HEK293 (cell line): ENCODE measurements around the gene MAPK12.

Experiments
- CTCF ChIA-PET: fragments of 350-600 bp; formaldehyde crosslinking; extraction: SDS; loops from one replicate; lab custom pipeline; 2021; ENCODE audit warnings: antibody characterized with exemption; lab: Yijun Ruan, JAX
- POLR2A ChIA-PET: fragments of 300-600 bp; formaldehyde crosslinking; extraction: SDS; loops from one replicate; lab custom pipeline; 2020; ENCODE audit warnings: antibody characterized with exemption, inconsistent platforms; lab: Yijun Ruan, JAX
- H3K27ac ChIP-seq: fragments of 200-500 bp; sonication (Bioruptor generic); 2 replicates; pipeline ENCODE4 v1.5.1; 2014; ENCODE audit warnings: low read depth, low read length, control low read depth, inconsistent platforms; ENCODE audit errors: extremely low read depth
- H3K36me3 ChIP-seq, 2 experiments: fragments of 200-500 bp in 1 of 2; sonication (Bioruptor generic) in 1 of 2; 1 replicate in 1 of 2; 2 replicates in 1 of 2; pipeline ENCODE4 v1.5.1; 2014 to 2017; ENCODE audit warnings: inconsistent platforms in 2 of 2, low read length in 2 of 2; ENCODE audit not compliant: control insufficient read depth in 2 of 2, insufficient read depth in 1 of 2
- H3K4me1 ChIP-seq: fragments of 200-500 bp; sonication (Bioruptor generic); 2 replicates; pipeline ENCODE4 v1.5.1; 2014; ENCODE audit warnings: mild to moderate bottlenecking, low read length, inconsistent platforms; ENCODE audit not compliant: control insufficient read depth, insufficient read depth
- H3K4me3 ChIP-seq: 2 replicates; pipeline ENCODE4 v1.5.1; 2011; ENCODE audit warnings: low read depth, mild to moderate bottlenecking, control low read depth, low read length, moderate library complexity
- H3K9me3 ChIP-seq: fragments of 200-500 bp; sonication (Bioruptor generic); 2 replicates; pipeline ENCODE4 v1.5.1; 2014; ENCODE audit warnings: low read depth, low read length, inconsistent platforms; ENCODE audit not compliant: control insufficient read depth, insufficient read depth
- AEBP2 ChIP-seq: fragments of 450-650 bp; formaldehyde crosslinking; IDR thresholded peaks from 2 replicates; pipeline ENCODE4 v1.5.1; 2016; ENCODE audit warnings: missing biosample characterization, missing genetic modification characterization, borderline replicate concordance
- BCL11B ChIP-seq: fragments of 450-650 bp; formaldehyde crosslinking; IDR thresholded peaks from 2 replicates; pipeline ENCODE4 v1.5.1; 2016; ENCODE audit warnings: low read depth, missing biosample characterization, missing genetic modification characterization
- GLIS1 ChIP-seq: fragments of 450-650 bp; formaldehyde crosslinking; IDR thresholded peaks from 2 replicates; pipeline ENCODE4 v1.5.1; 2016; ENCODE audit warnings: missing biosample characterization, missing genetic modification characterization
- GLIS2 ChIP-seq: fragments of 450-650 bp; formaldehyde crosslinking; IDR thresholded peaks from 2 replicates; pipeline ENCODE4 v1.5.1; 2016; ENCODE audit warnings: missing biosample characterization, missing genetic modification characterization
- HIC1 ChIP-seq: fragments of 450-650 bp; formaldehyde crosslinking; IDR thresholded peaks from 2 replicates; pipeline ENCODE4 v1.5.1; 2016; ENCODE audit warnings: missing biosample characterization, missing genetic modification characterization
- SALL2 ChIP-seq: fragments of 450-650 bp; formaldehyde crosslinking; IDR thresholded peaks from 2 replicates; pipeline ENCODE4 v1.5.0; 2017; ENCODE audit warnings: missing biosample characterization, mild to moderate bottlenecking, missing genetic modification characterization, borderline replicate concordance
- ZBTB21 ChIP-seq: fragments of 450-650 bp; formaldehyde crosslinking; IDR thresholded peaks from 2 replicates; pipeline ENCODE4 v1.5.1; 2017; ENCODE audit warnings: missing biosample characterization, missing genetic modification characterization
- ZFP37 ChIP-seq: fragments of 450-650 bp; formaldehyde crosslinking; IDR thresholded peaks from 2 replicates; pipeline ENCODE4 v1.5.1; 2016; ENCODE audit warnings: missing biosample characterization, missing genetic modification characterization
- ZFP69B ChIP-seq: fragments of 450-650 bp; formaldehyde crosslinking; IDR thresholded peaks from 2 replicates; pipeline ENCODE4 v1.5.1; 2016; ENCODE audit warnings: missing biosample characterization, missing genetic modification characterization
- ZIC2 ChIP-seq: fragments of 450-650 bp; formaldehyde crosslinking; IDR thresholded peaks from 2 replicates; pipeline ENCODE4 v1.5.1; 2016; ENCODE audit warnings: missing biosample characterization, missing genetic modification characterization
- ZNF398 ChIP-seq: fragments of 450-650 bp; formaldehyde crosslinking; IDR thresholded peaks from 2 replicates; pipeline ENCODE4 v1.5.1; 2017; ENCODE audit warnings: missing biosample characterization, missing genetic modification characterization
- ZNF600 ChIP-seq: fragments of 450-650 bp; formaldehyde crosslinking; IDR thresholded peaks from 2 replicates; pipeline ENCODE4 v1.5.1; 2016; ENCODE audit warnings: missing biosample characterization, missing genetic modification characterization
- ZNF677 ChIP-seq: fragments of 450-650 bp; IDR thresholded peaks from 2 replicates; pipeline ENCODE4 v1.5.0; 2018; ENCODE audit warnings: missing biosample characterization, mild to moderate bottlenecking, missing genetic modification characterization, moderate library complexity
- ZNF692 ChIP-seq: fragments of 450-650 bp; formaldehyde crosslinking; IDR thresholded peaks from 2 replicates; pipeline ENCODE4 v1.5.1; 2016; ENCODE audit warnings: missing biosample characterization, missing genetic modification characterization

MAPK12 gene

GRCh38 chr22:50260434-50260800 lies 1.1 kb downstream of the MAPK12 start:
- CTCF ChIA-PET, result interaction anchor here (1.4 kb wide), 1 partner anchor 9 kb away, joined by 4 read pairs; no protein-coding TSS in a partner anchor
- H3K27ac ChIP-seq, result peak overlapping the region; percentile 87; the same call in 1 of the 2 replicates
- H3K4me1 ChIP-seq, result peaks cover 11% of the 10 kb centered on the region
- POLR2A ChIA-PET, result interaction anchor here (0.7 to 2.7 kb wide), 6 partner anchors 10 to 82 kb away, joined by 3 to 20 read pairs (median 4); partner anchors contain the start of genes HDAC10 and TUBGCP6
- peak overlapping the region; percentile 59 for H3K4me3 ChIP-seq
- H3K9me3 ChIP-seq, result no peaks in the 10 kb centered on the region
- TF ChIP-seq ZNF677 (tag by site-specific recombination) (no peak), HIC1 (tag by site-specific recombination) (no peak), GLIS1 (tag by site-specific recombination) (peak; percentile 80), ZNF600 (tag by site-specific recombination) (peak; percentile 84), AEBP2 (no peak), ZBTB21 (no peak), ZNF398 (peak; percentile 8; the same call in 1 of the 2 replicates), SALL2 (tag by site-specific recombination) (no peak)
- H3K36me3 ChIP-seq, result peaks cover 0 to 42% of the 10 kb centered on the region in 2 experiments; a peak in 2 of 3 replicates

GRCh38 chr22:50259302-50259701 lies 2.2 kb downstream of the MAPK12 start:
- Histone ChIP-seq H3K36me3 (peaks cover 0 to 53% of the 10 kb centered on the region in 2 experiments; a peak in 2 of 3 replicates), H3K4me3 (no peak overlapping the region), H3K27ac (no peak overlapping the region), H3K4me1 (peaks cover 11% of the 10 kb centered on the region), H3K9me3 (no peaks in the 10 kb centered on the region)
- POLR2A ChIA-PET, result interaction anchor here (2.7 kb wide), 1 partner anchor 8 kb away, joined by 20 read pairs; the partner anchor contains the start of gene HDAC10
- CTCF ChIA-PET, result interaction anchor here (1.0 kb wide), 1 partner anchor 68 kb away, joined by 3 read pairs; no protein-coding TSS in a partner anchor
- peak; percentile 68; the same call in 1 of the 2 replicates for TF ChIP-seq ZFP69B (tag by site-specific recombination)
- TF ChIP-seq ZNF692 (tag by site-specific recombination), result peak; percentile 52; the same call in 1 of the 2 replicates
- no peak for TF ChIP-seq HIC1 (tag by site-specific recombination)
- 0 out of 2 replicates have a peak, but pooled peaks have one; percentile 24 for TF ChIP-seq BCL11B (tag by site-specific recombination)
- TF ChIP-seq ZIC2 (tag by site-specific recombination), result peak; percentile 71
- TF ChIP-seq GLIS1 (tag by site-specific recombination), result peak; percentile 95
- TF ChIP-seq GLIS2 (tag by site-specific recombination), result peak; percentile 22; the same call in 1 of the 2 replicates
- no peak for TF ChIP-seq ZFP37 (tag by site-specific recombination)
